KMS-11 (cell line): ENCODE data around the gene HACD4.
"Not testable (repeated sequence)": the region's sequence is repeated elsewhere in the genome, so short reads cannot be mapped to it uniquely, and the experiment has no call there.

ENCODE experiments used
- H2AFZ ChIP-seq: fragments of 200-600 bp; sonication (generic); 2 replicates; pipeline ENCODE4 v1.6.1; 2016; ENCODE audit warnings: antibody characterized with exemption, mixed run types, low read depth
- H3K27ac ChIP-seq: fragments of 200-600 bp; sonication (generic); 2 replicates; pipeline ENCODE4 v1.6.1; 2016; ENCODE audit warnings: mild to moderate bottlenecking, mixed run types
- H3K27me3 ChIP-seq: fragments of 200-600 bp; sonication (generic); 2 replicates; pipeline ENCODE4 v1.6.1; 2017; ENCODE audit warnings: mild to moderate bottlenecking, low read depth, mixed run types, moderate library complexity; ENCODE audit not compliant: insufficient read depth
- H3K36me3 ChIP-seq: fragments of 200-600 bp; sonication (generic); 2 replicates; pipeline ENCODE4 v1.6.1; 2017; ENCODE audit warnings: mild to moderate bottlenecking, mixed run types; ENCODE audit not compliant: insufficient read depth
- H3K4me1 ChIP-seq: fragments of 200-600 bp; sonication (generic); 2 replicates; pipeline ENCODE4 v1.6.1; 2016; ENCODE audit warnings: mild to moderate bottlenecking, low read depth, mixed run types; ENCODE audit not compliant: poor library complexity, severe bottlenecking
- H3K4me2 ChIP-seq: fragments of 200-600 bp; sonication (generic); 2 replicates; pipeline ENCODE4 v1.7.0; 2016; ENCODE audit warnings: mild to moderate bottlenecking, mixed run types
- H3K4me3 ChIP-seq: fragments of 200-600 bp; sonication (generic); IDR thresholded peaks from 2 replicates; pipeline ENCODE4 v1.6.1; 2017; ENCODE audit warnings: low read depth, low read length, mixed read lengths; ENCODE audit not compliant: insufficient read depth
- H3K79me2 ChIP-seq: fragments of 200-600 bp; sonication (generic); 2 replicates; pipeline ENCODE4 v1.6.1; 2016; ENCODE audit warnings: low read depth, mixed run types; ENCODE audit not compliant: insufficient read depth
- H3K9ac ChIP-seq: fragments of 200-600 bp; sonication (generic); 2 replicates; pipeline ENCODE4 v1.6.1; 2016; ENCODE audit warnings: mild to moderate bottlenecking, mixed run types
- H4K20me1 ChIP-seq: fragments of 200-600 bp; sonication (generic); 2 replicates; pipeline ENCODE4 v1.6.1; 2016; ENCODE audit warnings: mild to moderate bottlenecking, mixed run types; ENCODE audit not compliant: insufficient read depth
- CTCF ChIP-seq: fragments of 200-600 bp; sonication (generic); conservative IDR thresholded peaks from 2 replicates; pipeline ENCODE4 v1.6.1; 2017; ENCODE audit warnings: low read depth, mild to moderate bottlenecking, antibody characterized with exemption, low read length, moderate library complexity, mixed read lengths

Gene HACD4

GRCh38 chr9:20978249-20978648 lies 53.2 kb downstream of the HACD4 start:
- Histone ChIP-seq H3K4me3 (no peak overlapping the region), H2AFZ (no peak overlapping the region), H3K36me3 (no peaks in the 10 kb centered on the region), H4K20me1 (no peaks in the 10 kb centered on the region), H3K4me2 (no peak overlapping the region), H3K79me2 (no peaks in the 10 kb centered on the region), H3K27me3 (no peaks in the 10 kb centered on the region), H3K27ac (no peak overlapping the region), H3K4me1 (no peaks in the 10 kb centered on the region), H3K9ac (no peak overlapping the region)
- no peak for TF ChIP-seq CTCF

GRCh38 chr9:20974191-20974938 lies 57.1 kb downstream of the HACD4 start:
- H3K4me3 ChIP-seq, H3K27me3 ChIP-seq, H3K9ac ChIP-seq, H3K79me2 ChIP-seq, H3K27ac ChIP-seq, H2AFZ ChIP-seq, H3K4me1 ChIP-seq, H4K20me1 ChIP-seq, H3K36me3 ChIP-seq, H3K4me2 ChIP-seq: not testable (repeated sequence)

GRCh38 chr9:20973246-20973947 lies 58.0 kb downstream of the HACD4 start:
- not testable (repeated sequence) for H3K79me2 ChIP-seq, H2AFZ ChIP-seq, H3K4me3 ChIP-seq, H3K4me2 ChIP-seq, H3K4me1 ChIP-seq, H3K27ac ChIP-seq, H3K9ac ChIP-seq, H4K20me1 ChIP-seq, H3K27me3 ChIP-seq, H3K36me3 ChIP-seq

GRCh38 chr9:20972684-20973083 lies 58.8 kb downstream of the HACD4 start:
- H3K4me1 ChIP-seq: no peaks in the 10 kb centered on the region
- H3K36me3 ChIP-seq: no peaks in the 10 kb centered on the region
- H2AFZ ChIP-seq: no peak overlapping the region
- no peaks in the 10 kb centered on the region for H3K27me3 ChIP-seq
- H3K79me2 ChIP-seq: no peaks in the 10 kb centered on the region
- no peak overlapping the region for H3K4me2 ChIP-seq
- no peak overlapping the region for H3K9ac ChIP-seq
- TF ChIP-seq CTCF: no peak
- H4K20me1 ChIP-seq: no peaks in the 10 kb centered on the region
- no peak overlapping the region for H3K27ac ChIP-seq
- no peak overlapping the region for H3K4me3 ChIP-seq

- no peak overlapping the region for H3K4me2 ChIP-seq
- H4K20me1 ChIP-seq: no peaks in the 10 kb centered on the region
- no peaks in the 10 kb centered on the region for H3K4me1 ChIP-seq
- H3K4me3 ChIP-seq: no peak overlapping the region
- H3K27me3 ChIP-seq: no peaks in the 10 kb centered on the region
- H3K36me3 ChIP-seq: no peaks in the 10 kb centered on the region
- no peak for TF ChIP-seq CTCF
- H2AFZ ChIP-seq: no peak overlapping the region
- H3K27ac ChIP-seq: no peak overlapping the region
- no peak overlapping the region for H3K9ac ChIP-seq
- no peaks in the 10 kb centered on the region for H3K79me2 ChIP-seq
Observed at GRCh38 chr9:20962536-20963225, 68.8 kb downstream of the HACD4 start.
